BJ (cell line): Measurements from ENCODE around the gene SPATA3. TPM values are rescaled to one million over a fixed set of nuclear protein-coding genes. Genes with fewer than 3 reads are reported as not detected.

Source experiments
- CTCF ChIA-PET: fragments of 350-600 bp; formaldehyde crosslinking; extraction: SDS; loops from one replicate; lab custom pipeline; 2021; ENCODE audit warnings: antibody characterized with exemption, inconsistent platforms; lab: Yijun Ruan, JAX
- POLR2A ChIA-PET: fragments of 300-600 bp; sonication (Branson Sonifier 250); formaldehyde crosslinking; extraction: SDS; loops from one replicate; lab custom pipeline; 2021; ENCODE audit warnings: antibody characterized with exemption; lab: Charles Lee
- DNase-seq: peaks from one replicate; pipeline ENCODE4 v3.0.0-alpha.2; 2011; ENCODE audit warnings: low read depth
- H3K27me3 ChIP-seq: 2 replicates; pipeline ENCODE4 v1.6.0; 2011; ENCODE audit warnings: low read length; ENCODE audit not compliant: control insufficient read depth, insufficient read depth
- H3K36me3 ChIP-seq: 2 replicates; pipeline ENCODE4 v1.5.1; 2011; ENCODE audit warnings: low read length; ENCODE audit not compliant: control insufficient read depth, insufficient read depth
- H3K4me3 ChIP-seq: 2 replicates; pipeline ENCODE4 v1.5.1; 2011; ENCODE audit warnings: low read depth, mild to moderate bottlenecking, control low read depth, low read length
- CTCF ChIP-seq: IDR thresholded peaks from 2 replicates; pipeline ENCODE4 v1.5.1; 2011; ENCODE audit warnings: low read depth, mild to moderate bottlenecking, control low read depth, inconsistent platforms, low read length, moderate library complexity; ENCODE audit not compliant: insufficient read depth
- polyA plus RNA-seq: library from polyadenylated mRNA; depleted of rRNA; stranded (reverse); fragments of >200 nt; gene quantifications from 2 replicates; pipeline ENCODE4 v1.2.3, GENCODE V29; 2011

The SPATA3 gene
- polyA plus RNA-seq, 1 experiment: not detected

GRCh38 chr2:230968921-230969658 is 26.8 kb upstream of the SPATA3 start:
- H3K27me3 ChIP-seq: no peaks in the 10 kb centered on the region
- TF ChIP-seq CTCF: no peak
- H3K36me3 ChIP-seq: no peaks in the 10 kb centered on the region
- no peak for DNase-seq
- POLR2A ChIA-PET: no interaction called here
- CTCF ChIA-PET: interaction anchor here (1.7 kb wide), 2 partner anchors 10 to 18 kb away, joined by 5 to 6 read pairs; no protein-coding TSS in a partner anchor
- H3K4me3 ChIP-seq: no peak overlapping the region

GRCh38 chr2:230969659-230970015 is 26.3 kb upstream of the SPATA3 start:
- TF ChIP-seq CTCF: no peak
- DNase-seq: no peak
- Histone ChIP-seq H3K36me3 (no peaks in the 10 kb centered on the region), H3K4me3 (no peak overlapping the region), H3K27me3 (no peaks in the 10 kb centered on the region)
- ChIA-PET POLR2A (no interaction called here), CTCF (interaction anchor here (1.7 kb wide), 1 partner anchor 18 kb away, joined by 5 read pairs; no protein-coding TSS in a partner anchor)

GRCh38 chr2:230972046-230972445 is 23.9 kb upstream of the SPATA3 start:
- H3K4me3 ChIP-seq: no peak overlapping the region
- POLR2A ChIA-PET: no interaction called here
- peaks cover 2% of the 10 kb centered on the region; the same call in 1 of the 2 replicates for H3K27me3 ChIP-seq
- CTCF ChIA-PET: no interaction called here
- DNase-seq: no peak
- no peaks in the 10 kb centered on the region for H3K36me3 ChIP-seq
- TF ChIP-seq CTCF: no peak

- ChIA-PET POLR2A (no interaction called here), CTCF (interaction anchor here (0.9 to 1.3 kb wide), 2 partner anchors 9 to 14 kb away, joined by 3 to 4 read pairs; no protein-coding TSS in a partner anchor)
- no peak overlapping the region for H3K4me3 ChIP-seq
- H3K27me3 ChIP-seq: peaks cover 2% of the 10 kb centered on the region; the same call in 1 of the 2 replicates
- no peak for TF ChIP-seq CTCF
- DNase-seq: no peak
- H3K36me3 ChIP-seq: no peaks in the 10 kb centered on the region
These were observed 21.6 kb upstream of the SPATA3 start for GRCh38 chr2:230974096-230974913.

GRCh38 chr2:230975927-230976326 is 20.0 kb upstream of the SPATA3 start:
- ChIA-PET POLR2A (no interaction called here), CTCF (no interaction called here)
- no peak for TF ChIP-seq CTCF
- DNase-seq: no peak
- H3K36me3 ChIP-seq: no peaks in the 10 kb centered on the region
- peaks cover 2% of the 10 kb centered on the region; the same call in 1 of the 2 replicates for H3K27me3 ChIP-seq
- H3K4me3 ChIP-seq: no peak overlapping the region
